Measurements from ENCODE around the gene CAMK2D.

The CAMK2D gene

DNA sequence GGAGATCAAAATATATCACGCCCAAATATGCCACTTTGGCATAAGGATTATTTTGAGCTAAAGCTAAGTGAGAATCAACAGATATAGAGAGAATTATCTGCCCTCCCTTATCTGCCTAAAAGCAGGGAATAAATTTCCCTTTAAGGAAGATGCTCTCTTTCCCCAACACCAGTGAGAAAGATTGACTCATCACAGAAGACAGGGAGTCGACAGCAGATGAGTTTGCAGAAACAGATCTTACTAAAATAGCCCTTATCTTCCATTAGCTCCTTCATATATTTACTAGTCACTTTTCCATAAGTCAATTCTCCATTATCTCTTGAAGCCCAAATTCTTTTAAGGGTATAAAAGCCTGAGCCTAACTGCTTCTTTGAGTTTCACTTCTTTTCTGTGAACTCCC is 156.6 kb downstream of the CAMK2D start:
- H3K4me1 ChIP-seq (ENCODE audit: control extremely low read depth in 1 of 4, control insufficient read depth in 4 of 4, insufficient read depth in 4 of 4, low read length in 3 of 4), result no peaks in the 10 kb centered on the region
- peaks cover 0 to 3% (median 0%) of the 10 kb centered on the region in 5 experiments for H3K9me3 ChIP-seq (ENCODE audit: control extremely low read depth in 1 of 5, control insufficient read depth in 4 of 5, insufficient read depth in 2 of 5, low read depth in 1 of 5, low read length in 4 of 5)
- ChIA-PET CTCF (interaction anchor here (1.7 kb wide), 1 partner anchor 16 kb away, joined by 4 read pairs; no protein-coding TSS in a partner anchor), POLR2A (no interaction called here)
- no peaks in the 10 kb centered on the region for H3K27me3 ChIP-seq (replicated peaks in 2 of 5; ENCODE audit: control insufficient read depth in 4 of 5, insufficient read depth in 5 of 5, low read length in 4 of 5)
- H3K4me3 ChIP-seq (ENCODE audit: control insufficient read depth in 1 of 7, extremely low read depth in 1 of 7, insufficient read depth in 4 of 7, low read depth in 2 of 7, low read length in 6 of 7), result no peak overlapping the region
- no peak for DNase-seq
- no peak overlapping the region for H3K27ac ChIP-seq (ENCODE audit: insufficient read depth in 1 of 2, low read depth in 1 of 2, low read length in 2 of 2, poor library complexity in 1 of 2, severe bottlenecking in 2 of 2)
- 100% methylated on average over 1 of the region's 2 CpGs for WGBS (ENCODE audit: insufficient coverage)
- peaks cover 0 to 2% (median 0%) of the 10 kb centered on the region in 4 experiments for H3K36me3 ChIP-seq (ENCODE audit: control insufficient read depth in 4 of 4, insufficient read depth in 4 of 4, low read length in 3 of 4)

DNA sequence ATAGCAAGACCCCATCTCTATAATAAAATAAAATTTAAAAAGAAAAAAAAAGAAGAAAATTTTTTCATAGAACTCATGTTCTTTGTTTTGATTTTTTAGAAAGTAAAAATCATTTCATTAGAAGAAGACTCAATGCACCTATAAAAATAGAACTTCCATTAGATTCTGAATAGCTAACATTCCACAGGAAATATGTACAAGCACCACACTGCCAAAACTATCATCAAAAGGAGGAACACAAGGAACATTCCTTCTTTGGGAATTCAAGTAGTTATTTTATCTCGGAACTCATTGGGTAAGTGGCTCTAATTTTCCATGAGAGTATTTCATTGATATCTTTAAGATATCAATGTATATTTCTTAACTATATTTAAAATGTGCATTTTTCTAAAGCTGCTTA is 157.6 kb downstream of the CAMK2D start:
- no CpG with 5 or more reads among the region's 1 CpG for WGBS (ENCODE audit: insufficient coverage)
- ChIA-PET CTCF (interaction anchor here (1.7 kb wide), 1 partner anchor 15 kb away, joined by 4 read pairs; no protein-coding TSS in a partner anchor), POLR2A (no interaction called here)
- Histone ChIP-seq H3K27ac (ENCODE audit: insufficient read depth in 1 of 2, low read depth in 1 of 2, low read length in 2 of 2, poor library complexity in 1 of 2, severe bottlenecking in 2 of 2) (no peak overlapping the region), H3K4me3 (ENCODE audit: control insufficient read depth in 1 of 7, extremely low read depth in 1 of 7, insufficient read depth in 4 of 7, low read depth in 2 of 7, low read length in 6 of 7) (no peak overlapping the region), H3K9me3 (ENCODE audit: control extremely low read depth in 1 of 5, control insufficient read depth in 4 of 5, insufficient read depth in 2 of 5, low read depth in 1 of 5, low read length in 4 of 5) (peaks cover 0 to 3% (median 0%) of the 10 kb centered on the region in 5 experiments), H3K36me3 (ENCODE audit: control insufficient read depth in 4 of 4, insufficient read depth in 4 of 4, low read length in 3 of 4) (no peaks in the 10 kb centered on the region), H3K4me1 (ENCODE audit: control extremely low read depth in 1 of 4, control insufficient read depth in 4 of 4, insufficient read depth in 4 of 4, low read length in 3 of 4) (no peaks in the 10 kb centered on the region), H3K27me3 (replicated peaks in 2 of 5; ENCODE audit: control insufficient read depth in 4 of 5, insufficient read depth in 5 of 5, low read length in 4 of 5) (no peaks in the 10 kb centered on the region)
- no peak for DNase-seq

GRCh38 chr4:113602646-113603228 is 158.8 kb downstream of the CAMK2D start:
- DNase-seq, result no peak
- Histone ChIP-seq H3K27me3 (replicated peaks in 2 of 5; ENCODE audit: control insufficient read depth in 4 of 5, insufficient read depth in 5 of 5, low read length in 4 of 5) (no peaks in the 10 kb centered on the region), H3K27ac (ENCODE audit: insufficient read depth in 1 of 2, low read depth in 1 of 2, low read length in 2 of 2, poor library complexity in 1 of 2, severe bottlenecking in 2 of 2) (no peak overlapping the region), H3K4me1 (ENCODE audit: control extremely low read depth in 1 of 4, control insufficient read depth in 4 of 4, insufficient read depth in 4 of 4, low read length in 3 of 4) (no peaks in the 10 kb centered on the region), H3K36me3 (ENCODE audit: control insufficient read depth in 4 of 4, insufficient read depth in 4 of 4, low read length in 3 of 4) (no peaks in the 10 kb centered on the region), H3K4me3 (ENCODE audit: control insufficient read depth in 1 of 7, extremely low read depth in 1 of 7, insufficient read depth in 4 of 7, low read depth in 2 of 7, low read length in 6 of 7) (no peak overlapping the region), H3K9me3 (ENCODE audit: control extremely low read depth in 1 of 5, control insufficient read depth in 4 of 5, insufficient read depth in 2 of 5, low read depth in 1 of 5, low read length in 4 of 5) (peaks cover 0 to 3% (median 0%) of the 10 kb centered on the region in 5 experiments)
- ChIA-PET POLR2A (no interaction called here), CTCF (no interaction called here)
- 100% methylated on average over 5 of the region's 8 CpGs for WGBS (ENCODE audit: insufficient coverage)

DNA sequence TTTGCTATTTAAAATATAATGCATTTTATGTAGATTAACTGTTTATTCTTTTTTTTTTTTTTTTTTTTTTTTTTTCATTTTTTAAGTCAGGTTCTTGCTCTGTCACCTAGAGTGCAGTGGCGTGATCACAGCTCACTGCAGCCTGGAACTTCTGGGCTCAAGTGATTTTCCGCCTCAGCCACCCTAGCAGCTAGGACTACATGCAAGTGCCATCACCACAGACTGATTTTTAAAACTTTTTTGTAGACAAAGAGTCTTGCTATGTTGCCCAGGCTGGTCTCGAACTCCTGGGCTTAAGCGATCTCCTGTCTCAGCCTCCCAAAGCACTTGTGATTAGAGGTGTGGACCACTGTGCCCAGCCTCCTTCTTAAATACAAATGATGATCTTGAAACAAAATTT is 159.9 kb downstream of the CAMK2D start:
- WGBS (ENCODE audit: insufficient coverage), result 97% methylated on average over 4 of the region's 4 CpGs
- Histone ChIP-seq H3K4me3 (ENCODE audit: control insufficient read depth in 1 of 7, extremely low read depth in 1 of 7, insufficient read depth in 4 of 7, low read depth in 2 of 7, low read length in 6 of 7) (no peak overlapping the region), H3K27me3 (replicated peaks in 2 of 5; ENCODE audit: control insufficient read depth in 4 of 5, insufficient read depth in 5 of 5, low read length in 4 of 5) (no peaks in the 10 kb centered on the region), H3K9me3 (ENCODE audit: control extremely low read depth in 1 of 5, control insufficient read depth in 4 of 5, insufficient read depth in 2 of 5, low read depth in 1 of 5, low read length in 4 of 5) (peaks cover 0 to 3% (median 0%) of the 10 kb centered on the region in 5 experiments), H3K36me3 (ENCODE audit: control insufficient read depth in 4 of 4, insufficient read depth in 4 of 4, low read length in 3 of 4) (no peaks in the 10 kb centered on the region), H3K4me1 (ENCODE audit: control extremely low read depth in 1 of 4, control insufficient read depth in 4 of 4, insufficient read depth in 4 of 4, low read length in 3 of 4) (no peaks in the 10 kb centered on the region), H3K27ac (ENCODE audit: insufficient read depth in 1 of 2, low read depth in 1 of 2, low read length in 2 of 2, poor library complexity in 1 of 2, severe bottlenecking in 2 of 2) (no peak overlapping the region)
- no peak for DNase-seq
- POLR2A ChIA-PET, result no interaction called here
- CTCF ChIA-PET, result interaction anchor here (0.6 kb wide), 1 partner anchor 52 kb away, joined by 3 read pairs; no protein-coding TSS in a partner anchor

DNA sequence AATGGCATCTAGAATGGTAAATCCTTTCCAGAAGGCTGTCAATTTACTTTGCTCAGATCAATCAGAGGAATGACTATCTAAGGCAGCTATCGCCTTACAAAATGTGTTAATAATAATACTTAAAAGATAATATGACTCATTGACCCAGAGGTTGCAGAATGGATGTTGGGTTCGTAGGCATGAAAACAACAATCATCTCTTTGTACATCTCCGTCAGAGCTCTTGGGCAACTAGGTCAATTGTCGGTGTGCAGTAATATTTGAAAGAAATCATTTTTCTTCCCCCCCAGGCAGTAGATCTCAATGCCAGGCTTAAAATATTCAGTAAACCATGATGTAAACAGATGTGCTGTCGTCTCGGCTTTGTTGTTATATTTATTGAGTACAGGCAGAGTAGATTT is 165.1 kb downstream of the CAMK2D start:
- WGBS (ENCODE audit: insufficient coverage), result 95% methylated on average over 2 of the region's 6 CpGs
- H3K27me3 ChIP-seq (replicated peaks in 2 of 5; ENCODE audit: control insufficient read depth in 4 of 5, insufficient read depth in 5 of 5, low read length in 4 of 5), result peaks cover 0 to 4% (median 0%) of the 10 kb centered on the region in 5 experiments
- H3K4me1 ChIP-seq (ENCODE audit: control extremely low read depth in 1 of 4, control insufficient read depth in 4 of 4, insufficient read depth in 4 of 4, low read length in 3 of 4), result no peaks in the 10 kb centered on the region
- H3K4me3 ChIP-seq (ENCODE audit: control insufficient read depth in 1 of 7, extremely low read depth in 1 of 7, insufficient read depth in 4 of 7, low read depth in 2 of 7, low read length in 6 of 7), result no peak overlapping the region
- no peak overlapping the region for H3K27ac ChIP-seq (ENCODE audit: insufficient read depth in 1 of 2, low read depth in 1 of 2, low read length in 2 of 2, poor library complexity in 1 of 2, severe bottlenecking in 2 of 2)
- DNase-seq, result no peak
- H3K9me3 ChIP-seq (ENCODE audit: control extremely low read depth in 1 of 5, control insufficient read depth in 4 of 5, insufficient read depth in 2 of 5, low read depth in 1 of 5, low read length in 4 of 5), result no peaks in the 10 kb centered on the region
- no peaks in the 10 kb centered on the region for H3K36me3 ChIP-seq (ENCODE audit: control insufficient read depth in 4 of 4, insufficient read depth in 4 of 4, low read length in 3 of 4)
- POLR2A ChIA-PET, result no interaction called here
- CTCF ChIA-PET, result interaction anchor here (1.6 kb wide), 1 partner anchor 11 kb away, joined by 3 read pairs; no protein-coding TSS in a partner anchor

- H3K9me3 ChIP-seq (ENCODE audit: control extremely low read depth in 1 of 5, control insufficient read depth in 4 of 5, insufficient read depth in 2 of 5, low read depth in 1 of 5, low read length in 4 of 5), result no peaks in the 10 kb centered on the region
- H3K27me3 ChIP-seq (replicated peaks in 2 of 5; ENCODE audit: control insufficient read depth in 4 of 5, insufficient read depth in 5 of 5, low read length in 4 of 5), result peaks cover 0 to 4% (median 0%) of the 10 kb centered on the region in 5 experiments
- H3K36me3 ChIP-seq (ENCODE audit: control insufficient read depth in 4 of 4, insufficient read depth in 4 of 4, low read length in 3 of 4), result no peaks in the 10 kb centered on the region
- POLR2A ChIA-PET, result no interaction called here
- no peak for DNase-seq
- no peak overlapping the region for H3K4me3 ChIP-seq (ENCODE audit: control insufficient read depth in 1 of 7, extremely low read depth in 1 of 7, insufficient read depth in 4 of 7, low read depth in 2 of 7, low read length in 6 of 7)
- H3K27ac ChIP-seq (ENCODE audit: insufficient read depth in 1 of 2, low read depth in 1 of 2, low read length in 2 of 2, poor library complexity in 1 of 2, severe bottlenecking in 2 of 2), result no peak overlapping the region
- 83% methylated on average over 1 of the region's 2 CpGs for WGBS (ENCODE audit: insufficient coverage)
- no peaks in the 10 kb centered on the region for H3K4me1 ChIP-seq (ENCODE audit: control extremely low read depth in 1 of 4, control insufficient read depth in 4 of 4, insufficient read depth in 4 of 4, low read length in 3 of 4)
- CTCF ChIA-PET, result no interaction called here
These were observed 167.3 kb downstream of the CAMK2D start for GRCh38 chr4:113594231-113594556.

DNA sequence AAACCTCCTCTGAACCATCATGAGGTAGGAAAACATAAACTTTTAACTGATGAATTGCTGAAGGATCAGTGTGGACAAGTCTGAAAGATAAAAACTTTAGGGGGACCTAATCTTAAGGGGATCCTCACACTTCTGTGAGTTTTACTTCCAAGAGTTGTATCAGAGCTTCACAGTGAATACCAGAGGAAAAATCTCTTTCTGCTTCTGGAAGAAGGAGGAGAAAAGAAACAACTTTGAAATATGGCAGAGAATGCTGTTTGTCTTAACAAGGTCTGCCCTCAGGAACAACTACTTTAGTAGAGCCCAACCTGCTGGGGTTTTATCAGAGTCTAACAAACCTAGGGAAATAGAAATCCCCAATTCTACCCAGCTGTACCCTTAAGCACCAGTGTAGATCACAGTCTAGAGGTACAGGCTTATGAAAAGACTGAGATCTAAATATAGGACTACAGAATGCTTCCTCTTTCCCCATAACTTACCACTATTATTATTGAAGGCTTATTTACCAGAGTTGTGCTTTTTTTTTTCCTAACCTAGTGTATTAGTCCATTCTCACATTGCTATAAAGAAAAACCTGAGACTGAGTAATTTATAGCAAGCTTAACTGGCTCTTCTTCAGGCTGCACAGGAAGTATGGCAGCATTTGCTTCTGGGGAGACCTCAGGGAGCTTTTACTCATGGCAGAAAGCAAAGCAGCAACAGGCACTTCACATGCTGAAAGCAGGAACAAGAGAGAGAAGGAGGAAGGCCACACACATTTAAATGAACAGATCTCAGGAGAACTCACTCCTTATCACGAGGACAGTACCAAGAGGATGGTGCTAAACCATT is 167.9 kb downstream of the CAMK2D start:
- H3K36me3 ChIP-seq (ENCODE audit: control insufficient read depth in 4 of 4, insufficient read depth in 4 of 4, low read length in 3 of 4), result no peaks in the 10 kb centered on the region
- H3K9me3 ChIP-seq (ENCODE audit: control extremely low read depth in 1 of 5, control insufficient read depth in 4 of 5, insufficient read depth in 2 of 5, low read depth in 1 of 5, low read length in 4 of 5), result no peaks in the 10 kb centered on the region
- POLR2A ChIA-PET, result no interaction called here
- peak in 1 of 3 donors; percentile 9 for DNase-seq
- no peak overlapping the region for H3K27ac ChIP-seq (ENCODE audit: insufficient read depth in 1 of 2, low read depth in 1 of 2, low read length in 2 of 2, poor library complexity in 1 of 2, severe bottlenecking in 2 of 2)
- peaks cover 0 to 4% (median 0%) of the 10 kb centered on the region in 5 experiments for H3K27me3 ChIP-seq (replicated peaks in 2 of 5; ENCODE audit: control insufficient read depth in 4 of 5, insufficient read depth in 5 of 5, low read length in 4 of 5)
- CTCF ChIA-PET, result interaction anchor here (1.8 kb wide), 1 partner anchor 46 kb away, joined by 6 read pairs; no protein-coding TSS in a partner anchor
- WGBS (ENCODE audit: insufficient coverage), result 83% methylated on average over 1 of the region's 1 CpG
- no peak overlapping the region for H3K4me3 ChIP-seq (ENCODE audit: control insufficient read depth in 1 of 7, extremely low read depth in 1 of 7, insufficient read depth in 4 of 7, low read depth in 2 of 7, low read length in 6 of 7)
- no peaks in the 10 kb centered on the region for H3K4me1 ChIP-seq (ENCODE audit: control extremely low read depth in 1 of 4, control insufficient read depth in 4 of 4, insufficient read depth in 4 of 4, low read length in 3 of 4)
